Measurements from ENCODE around the gene ASRGL1. TPM values are rescaled to one million over a fixed set of nuclear protein-coding genes. Genes with fewer than 3 reads are reported as not detected.
"Not testable (repeated sequence)": the region's sequence is repeated elsewhere in the genome, so short reads cannot be mapped to it uniquely, and the experiment has no call there.

ASRGL1 gene
- total RNA-seq, 4 donors from 2014 or later, result 0.38 to 12.6 (median 2.8) TPM

GRCh38 chr11:62360685-62361084 lies 23.4 kb downstream of the ASRGL1 start:
- intact Hi-C loops (cut with DNase I; ENCODE audit: low total_unique reads), result no loop called here
- WGBS, 2 donors, result 67% methylated on average over 4 of the region's 4 CpGs
- no peak for DNase-seq (ENCODE audit: low spot score in 2 of 2)
- TF ChIP-seq CTCF (IDR thresholded peaks at IDR 0.05) (no peak), POLR2A (IDR thresholded peaks at IDR 0.05) (no peak)
- H3K4me3 ChIP-seq (ENCODE audit: low read depth, poor library complexity, severe bottlenecking), result no peak overlapping the region

GRCh38 chr11:62368861-62369477 lies 31.7 kb downstream of the ASRGL1 start:
- H3K4me3 ChIP-seq (ENCODE audit: low read depth, poor library complexity, severe bottlenecking); DNase-seq (ENCODE audit: low spot score in 2 of 2); intact Hi-C loops (cut with DNase I; ENCODE audit: low total_unique reads): not testable (repeated sequence)
- WGBS, 2 donors, result 83 to 86% methylated on average over 7 of the region's 7 CpGs

- 66 to 68% methylated on average over 38 to 39 of the region's 39 CpGs for WGBS, 2 donors
- no peak for DNase-seq (ENCODE audit: low spot score in 2 of 2)
- intact Hi-C loops (cut with DNase I; ENCODE audit: low total_unique reads), result no loop called here
- no peak overlapping the region for H3K4me3 ChIP-seq (ENCODE audit: low read depth, poor library complexity, severe bottlenecking)
- no peak for TF ChIP-seq POLR2A (IDR thresholded peaks at IDR 0.05)
- TF ChIP-seq CTCF (IDR thresholded peaks at IDR 0.05), result no peak
These were observed 33.6 kb downstream of the ASRGL1 start for GRCh38 chr11:62370743-62371440.

GRCh38 chr11:62372871-62373270 lies 35.6 kb downstream of the ASRGL1 start:
- TF ChIP-seq CTCF (IDR thresholded peaks at IDR 0.05) (no peak), POLR2A (IDR thresholded peaks at IDR 0.05) (no peak)
- H3K4me3 ChIP-seq (ENCODE audit: low read depth, poor library complexity, severe bottlenecking), result no peak overlapping the region
- WGBS, 2 donors, result 88 to 93% methylated on average over 6 of the region's 6 CpGs
- intact Hi-C loops (cut with DNase I; ENCODE audit: low total_unique reads), result no loop called here
- no peak for DNase-seq (ENCODE audit: low spot score in 2 of 2)

GRCh38 chr11:62373464-62374119 lies 36.3 kb downstream of the ASRGL1 start:
- DNase-seq (ENCODE audit: low spot score in 2 of 2), result no peak
- intact Hi-C loops (cut with DNase I; ENCODE audit: low total_unique reads), result no loop called here
- WGBS, 2 donors, result 96% methylated on average over 18 of the region's 18 CpGs
- no peak overlapping the region for H3K4me3 ChIP-seq (ENCODE audit: low read depth, poor library complexity, severe bottlenecking)
- TF ChIP-seq CTCF (IDR thresholded peaks at IDR 0.05) (no peak), POLR2A (IDR thresholded peaks at IDR 0.05) (no peak)

GRCh38 chr11:62374801-62375200 lies 37.6 kb downstream of the ASRGL1 start:
- intact Hi-C loops (cut with DNase I; ENCODE audit: low total_unique reads), result no loop called here
- H3K4me3 ChIP-seq (ENCODE audit: low read depth, poor library complexity, severe bottlenecking), result no peak overlapping the region
- TF ChIP-seq POLR2A (IDR thresholded peaks at IDR 0.05) (no peak), CTCF (IDR thresholded peaks at IDR 0.05) (no peak)
- no peak for DNase-seq (ENCODE audit: low spot score in 2 of 2)
- 83 to 89% methylated on average over 9 of the region's 9 CpGs for WGBS, 2 donors

- DNase-seq (ENCODE audit: low spot score in 2 of 2); intact Hi-C loops (cut with DNase I; ENCODE audit: low total_unique reads); H3K4me3 ChIP-seq (ENCODE audit: low read depth, poor library complexity, severe bottlenecking): not testable (repeated sequence)
- 2 to 3% methylated on average over 9 of the region's 9 CpGs for WGBS, 2 donors
These were observed 41.3 kb downstream of the ASRGL1 start for GRCh38 chr11:62378459-62379063.

- intact Hi-C loops (cut with DNase I; ENCODE audit: low total_unique reads); DNase-seq (ENCODE audit: low spot score in 2 of 2): not testable (repeated sequence)
These were observed 42.3 kb downstream of the ASRGL1 start for GRCh38 chr11:62379586-62379985.

More at GRCh38 chr11:62379586-62379985, 42.3 kb downstream of the ASRGL1 start:
- not testable (repeated sequence) for H3K4me3 ChIP-seq (ENCODE audit: low read depth, poor library complexity, severe bottlenecking)
- 38 to 51% methylated on average over 2 of the region's 2 CpGs for WGBS, 2 donors
